GM18951 (cell line): Measurements from ENCODE around the gene GLIPR2.
"Not testable (repeated sequence)": the region's sequence is repeated elsewhere in the genome, so short reads cannot be mapped to it uniquely, and the experiment has no call there.

Source experiments
- POLR2A ChIP-seq: IDR thresholded peaks from 4 replicates; pipeline ENCODE4 v1.6.1; 2011; ENCODE audit warnings: mild to moderate bottlenecking; ENCODE audit not compliant: insufficient read length, insufficient read depth; ENCODE audit errors: extremely low read depth
- in situ Hi-C: fragments of 300-500 bp; cut with MboI; formaldehyde crosslinking; loops from one replicate; pipeline ENCODE4 v1.12.0; 2022; ENCODE audit warnings: low sequenced_read_pairs, mixed read lengths, inconsistent platforms; ENCODE audit not compliant: unreplicated experiment

GLIPR2 gene

DNA sequence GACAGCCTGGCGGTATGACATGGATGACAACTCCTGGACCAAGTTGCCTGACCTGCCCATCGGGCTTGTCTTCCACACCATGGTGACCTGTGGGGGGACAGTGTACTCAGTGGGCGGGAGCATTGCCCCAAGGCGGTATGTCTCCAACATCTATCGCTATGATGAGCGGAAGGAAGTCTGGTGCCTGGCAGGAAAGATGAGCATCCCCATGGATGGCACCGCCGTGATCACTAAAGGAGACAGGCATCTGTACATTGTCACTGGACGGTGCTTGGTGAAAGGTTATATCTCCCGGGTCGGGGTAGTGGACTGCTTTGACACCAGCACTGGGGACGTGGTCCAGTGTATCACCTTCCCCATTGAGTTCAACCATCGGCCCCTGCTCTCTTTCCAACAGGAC, 34.0 kb downstream of the GLIPR2 start:
- in situ Hi-C loops, result no loop called here
- no peak for TF ChIP-seq POLR2A

DNA sequence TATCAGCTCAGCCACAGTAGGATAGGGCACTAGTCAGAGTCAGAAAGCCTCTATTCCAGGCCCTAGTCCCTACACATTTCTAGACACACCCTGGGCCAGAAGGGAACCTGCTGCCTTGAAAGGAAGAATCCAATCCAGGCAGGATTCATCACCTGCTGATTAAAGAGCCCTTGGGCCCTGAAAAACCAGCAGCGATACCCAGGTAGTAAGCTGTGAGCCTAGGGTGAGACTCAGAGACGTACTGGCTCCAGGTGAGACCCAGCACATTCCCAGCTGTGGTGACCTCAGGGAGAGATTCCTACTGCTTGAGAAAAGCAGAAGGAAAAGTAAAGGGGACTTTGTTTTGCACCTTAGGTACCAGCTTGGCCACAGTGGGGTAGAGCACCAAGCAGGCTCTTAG, 37.3 kb downstream of the GLIPR2 start:
- no peak for TF ChIP-seq POLR2A
- in situ Hi-C loops, result no loop called here

DNA sequence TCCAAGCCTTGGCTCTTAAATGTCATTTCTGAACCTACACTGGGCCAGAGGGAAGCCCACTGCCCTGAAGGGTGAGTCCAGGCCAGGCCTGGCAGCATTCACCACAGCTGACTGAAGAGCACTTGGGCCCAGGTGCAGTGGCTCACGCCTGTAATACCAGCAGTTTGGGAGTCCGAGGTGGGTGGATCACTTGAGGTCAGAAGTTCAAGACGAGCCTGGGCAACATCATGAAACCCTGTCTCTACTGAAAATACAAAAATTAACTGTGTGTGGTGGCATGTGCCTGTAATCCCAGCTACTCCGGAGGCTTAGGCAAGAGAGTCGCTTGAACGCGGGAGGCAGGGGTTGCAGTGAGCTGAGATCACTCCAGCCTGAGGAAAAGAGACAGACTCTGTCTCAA, 37.7 kb downstream of the GLIPR2 start:
- in situ Hi-C loops, result no loop called here
- no peak for TF ChIP-seq POLR2A

DNA sequence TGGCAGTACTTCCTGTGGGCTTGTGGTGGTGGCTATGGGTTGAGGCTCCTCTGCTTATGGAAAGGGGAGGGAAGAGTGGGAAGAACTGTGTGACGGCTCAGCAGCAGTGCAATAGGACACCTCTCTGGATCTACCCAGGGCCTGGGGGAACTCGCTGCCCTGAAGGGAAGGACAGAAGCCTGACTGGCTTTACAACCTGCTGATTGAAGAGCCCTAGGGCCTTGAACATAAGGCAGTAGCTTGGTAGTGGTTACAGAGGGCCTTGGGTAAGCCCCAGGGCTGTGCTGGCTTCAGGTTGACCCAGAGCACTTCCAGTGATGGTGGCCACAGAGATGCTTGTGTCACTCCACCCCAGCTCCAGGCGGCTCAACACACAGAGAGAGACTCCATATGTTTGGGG, 38.2 kb downstream of the GLIPR2 start:
- in situ Hi-C loops, result no loop called here
- TF ChIP-seq POLR2A, result no peak

DNA sequence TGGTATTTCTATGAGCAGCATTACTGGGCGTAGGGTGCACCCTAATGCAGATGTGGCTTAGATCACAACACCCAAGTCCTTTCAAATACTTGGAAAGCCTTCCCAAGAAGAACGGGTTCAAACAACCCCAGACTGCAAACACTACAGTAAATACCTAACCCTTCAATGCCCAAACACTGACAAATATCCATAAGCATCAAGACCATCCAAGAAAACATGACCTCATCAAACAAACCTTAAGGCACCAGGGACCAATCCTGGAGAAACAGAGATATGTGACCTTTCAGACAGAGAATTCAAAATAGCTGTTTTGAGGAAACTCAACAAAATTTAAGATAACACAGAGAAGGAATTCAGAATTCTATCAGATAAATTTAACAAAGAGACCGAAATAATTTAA, 38.7 kb downstream of the GLIPR2 start:
- in situ Hi-C loops, result not testable (repeated sequence)

DNA sequence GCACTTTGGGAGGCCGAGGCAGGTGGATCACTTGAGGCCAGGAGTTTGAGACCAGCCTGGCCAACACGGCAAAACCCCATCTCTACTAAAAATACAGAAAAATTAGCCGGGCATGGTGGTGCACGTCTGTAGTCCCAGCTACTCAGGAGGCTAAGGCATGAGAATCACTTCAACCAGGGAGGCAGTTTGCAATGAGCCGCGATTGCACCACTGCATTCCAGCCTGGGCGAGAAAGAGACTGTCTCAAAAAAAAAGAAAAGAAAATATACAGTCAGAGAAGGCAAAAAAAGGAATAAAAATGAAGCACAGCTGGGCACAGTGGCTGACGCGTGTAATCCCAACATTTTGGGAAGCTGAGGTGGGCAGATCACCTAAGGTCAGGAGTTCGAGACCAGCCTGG, 40.0 kb downstream of the GLIPR2 start:
- in situ Hi-C loops, result not testable (repeated sequence)

DNA sequence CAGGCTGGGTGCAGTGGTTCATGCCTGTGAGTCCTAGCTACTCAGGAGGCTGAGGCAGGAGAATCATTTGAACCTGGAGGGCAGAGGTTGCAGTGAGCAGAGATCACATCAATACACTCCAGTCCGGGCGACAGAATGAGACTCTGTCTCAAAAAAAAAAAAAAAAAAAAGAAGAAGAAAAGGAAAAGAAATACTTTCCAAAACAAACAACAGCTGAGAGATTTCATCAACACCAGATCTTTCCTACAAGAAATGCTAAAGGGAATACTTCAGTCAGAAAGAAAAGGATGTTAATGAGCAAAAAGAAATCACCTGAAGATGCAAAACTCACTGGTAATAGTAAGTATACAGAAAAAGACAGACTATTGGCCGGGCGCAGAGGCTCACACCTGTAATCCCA, 41.0 kb downstream of the GLIPR2 start:
- TF ChIP-seq POLR2A, result no peak
- in situ Hi-C loops, result no loop called here

DNA sequence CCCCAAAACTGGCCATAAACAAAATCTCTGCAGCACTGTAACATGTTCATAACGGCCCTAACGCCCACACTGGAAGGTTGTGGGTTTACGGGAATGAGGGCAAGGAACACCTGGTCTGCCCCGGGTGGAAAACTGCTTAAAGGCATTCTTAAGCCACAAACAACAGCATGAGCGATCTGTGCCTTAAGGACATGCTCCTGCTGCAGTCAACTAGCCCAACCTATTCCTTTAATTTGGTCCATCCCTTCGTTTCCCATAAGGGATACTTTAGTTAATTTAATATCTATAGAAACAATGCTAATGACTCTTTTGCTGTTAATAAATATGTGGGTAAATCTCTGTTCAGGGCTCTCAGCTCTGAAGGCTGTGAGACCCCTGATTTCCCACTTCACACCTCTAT, 43.7 kb downstream of the GLIPR2 start:
- in situ Hi-C loops, result not testable (repeated sequence)

DNA sequence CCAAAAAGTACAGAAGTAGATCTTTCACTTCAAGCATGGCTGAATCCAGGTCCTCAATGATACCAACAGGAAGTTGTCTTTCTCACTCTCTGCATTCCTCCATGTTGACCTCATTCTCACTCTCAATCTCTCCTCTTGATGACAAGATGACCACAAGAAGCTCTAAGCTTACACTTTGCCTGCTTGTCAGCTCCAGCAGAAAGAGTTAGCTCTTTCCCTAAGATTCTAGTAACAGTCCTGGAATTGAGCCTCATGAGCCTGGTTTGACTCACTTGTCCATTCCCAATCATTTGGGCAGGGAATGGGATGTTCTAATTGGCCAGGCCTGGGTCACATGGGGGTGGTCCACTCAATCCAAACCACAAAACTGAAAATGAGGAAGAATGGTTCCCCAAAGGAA, 50.9 kb downstream of the GLIPR2 start:
- in situ Hi-C loops, result no loop called here
- TF ChIP-seq POLR2A, result no peak

DNA sequence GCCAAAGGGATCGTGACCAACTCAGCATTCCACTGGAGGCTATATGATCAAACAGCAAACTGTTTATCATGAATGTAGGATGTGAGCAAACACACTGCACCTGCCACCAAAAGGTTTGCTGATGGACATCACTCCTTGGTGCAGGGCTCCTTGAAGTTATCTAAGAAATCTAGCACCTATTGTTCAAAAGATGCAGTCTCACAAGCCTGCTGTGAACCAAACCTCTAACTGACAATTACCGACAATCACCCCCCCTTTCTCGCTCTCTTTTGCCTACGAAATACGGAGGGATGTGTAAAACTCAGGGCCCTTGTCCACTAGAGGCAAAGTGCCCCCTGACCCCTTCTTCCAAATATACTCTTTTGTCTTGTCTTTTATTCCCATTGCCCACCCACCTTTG, 51.7 kb downstream of the GLIPR2 start:
- in situ Hi-C loops, result no loop called here
- TF ChIP-seq POLR2A, result no peak

DNA sequence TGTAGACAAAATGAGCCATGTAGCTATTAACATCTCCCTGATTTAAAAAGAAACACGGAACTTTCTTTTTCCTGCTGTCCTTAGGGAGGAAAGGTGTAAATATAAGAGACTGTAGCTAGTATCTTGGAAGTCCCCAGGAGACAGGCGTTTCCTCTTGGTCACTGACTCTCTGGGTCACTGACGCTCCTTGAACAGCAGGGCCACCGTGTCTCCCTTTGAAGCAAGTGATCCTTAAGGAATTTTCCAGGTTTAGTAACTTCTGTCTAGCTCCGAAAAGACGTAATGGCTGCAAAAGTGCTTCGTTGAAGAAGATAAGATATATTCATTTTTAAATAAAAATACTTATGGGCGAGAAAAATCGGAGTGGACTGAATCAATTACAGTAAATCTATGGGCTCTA, 53.4 kb downstream of the GLIPR2 start:
- no peak for TF ChIP-seq POLR2A

DNA sequence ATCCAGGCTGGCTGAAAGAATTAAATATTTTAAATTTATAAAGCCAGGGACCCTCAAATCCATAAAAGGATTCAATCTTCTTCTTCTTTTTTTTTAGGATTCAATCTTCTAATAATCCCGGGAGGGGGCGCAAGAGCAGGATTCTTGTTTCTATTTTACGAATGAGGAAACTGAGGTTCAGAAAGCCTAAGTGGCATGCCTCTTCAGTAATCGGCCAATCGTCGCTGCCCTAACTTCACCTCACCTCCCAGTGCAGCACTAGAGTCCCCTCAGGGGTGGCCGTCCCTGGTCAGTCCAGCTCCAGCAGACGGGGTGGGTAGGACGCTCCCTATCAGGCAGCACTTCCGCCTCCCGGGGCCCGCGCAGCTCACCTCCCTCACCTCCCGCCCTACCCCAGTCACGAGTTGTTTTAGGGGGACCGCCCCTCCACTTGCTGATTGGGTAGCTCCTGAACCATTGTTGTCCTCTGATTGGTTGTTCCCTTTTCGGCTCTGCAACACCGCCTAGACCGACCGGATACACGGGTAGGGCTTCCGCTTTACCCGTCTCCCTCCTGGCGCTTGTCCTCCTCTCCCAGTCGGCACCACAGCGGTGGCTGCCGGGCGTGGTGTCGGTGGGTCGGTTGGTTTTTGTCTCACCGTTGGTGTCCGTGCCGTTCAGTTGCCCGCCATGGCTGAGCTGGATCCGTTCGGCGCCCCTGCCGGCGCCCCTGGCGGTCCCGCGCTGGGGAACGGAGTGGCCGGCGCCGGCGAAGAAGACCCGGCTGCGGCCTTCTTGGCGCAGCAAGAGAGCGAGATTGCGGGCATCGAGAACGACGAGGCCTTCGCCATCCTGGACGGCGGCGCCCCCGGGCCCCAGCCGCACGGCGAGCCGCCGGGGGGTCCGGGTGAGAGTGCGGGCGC, 54.1 kb downstream of the GLIPR2 start, which contains the start of gene CLTA:
TSS of gene CLTA (plus strand) at position 534 of the 902 bp plus-strand sequence. CDS start at position 670, 136 bp downstream.
- in situ Hi-C loops, result no loop called here
- peak; percentile 98 for TF ChIP-seq POLR2A

More for the DNA sequence above, 53.4 kb downstream of the GLIPR2 start:
- in situ Hi-C loops, result no loop called here

DNA sequence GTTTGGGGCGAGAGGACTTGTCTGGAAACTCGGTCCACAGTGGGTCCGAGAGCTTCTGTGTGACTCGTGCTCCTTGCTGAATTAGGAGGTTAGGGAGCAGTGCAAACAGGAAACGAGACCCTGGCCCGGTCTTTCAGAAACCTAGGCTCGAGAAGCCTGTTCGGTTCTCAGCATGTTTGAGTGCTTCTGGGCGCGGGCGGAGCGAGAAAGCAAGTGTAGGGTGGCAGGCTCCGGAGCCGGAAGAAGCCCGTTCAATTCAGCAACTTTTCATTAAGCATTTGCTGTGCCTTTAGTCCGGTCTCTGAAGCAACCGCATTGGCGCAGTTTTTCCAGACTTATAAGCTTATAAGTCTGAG, 54.7 kb downstream of the GLIPR2 start:
- TF ChIP-seq POLR2A, result no peak
- in situ Hi-C loops, result no loop called here

DNA sequence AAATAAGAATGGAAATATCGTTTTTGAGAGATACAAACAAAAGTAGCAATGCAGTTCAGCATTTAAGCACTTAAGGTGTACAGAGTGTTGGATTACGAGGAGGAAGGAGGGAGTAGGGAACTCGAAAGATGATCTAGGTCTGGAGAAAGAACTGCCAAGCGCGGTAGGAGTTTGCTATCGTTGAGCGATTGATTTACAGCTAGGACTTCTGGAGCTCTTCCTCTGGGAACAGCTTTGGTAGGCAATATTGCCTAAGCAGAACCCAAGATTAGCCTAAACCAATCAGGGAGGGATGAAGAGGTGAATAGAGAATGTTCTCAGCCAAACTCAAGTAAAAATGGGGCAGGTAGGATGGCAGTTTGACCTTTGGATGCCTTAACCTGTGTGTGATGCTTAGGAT, 55.2 kb downstream of the GLIPR2 start:
- TF ChIP-seq POLR2A, result no peak
- in situ Hi-C loops, result no loop called here

DNA sequence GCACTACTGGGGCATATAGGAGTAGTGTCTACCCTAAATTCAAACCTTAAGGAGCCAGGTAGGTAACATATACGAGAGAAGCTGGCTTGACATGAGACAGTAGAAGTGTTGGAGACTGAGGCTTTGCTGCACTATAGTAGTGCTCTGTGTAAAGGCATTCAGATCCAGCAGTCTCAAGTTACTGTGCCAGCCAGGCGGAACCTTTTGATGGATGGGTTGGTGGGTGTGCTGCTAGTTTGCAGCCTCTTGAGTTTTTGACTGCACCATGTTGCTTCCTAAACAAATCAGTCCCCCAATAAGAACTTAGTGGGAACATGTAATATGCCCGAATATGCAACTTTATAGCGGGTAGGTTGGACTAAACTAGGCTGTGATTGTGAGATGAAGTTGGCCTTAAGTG, 55.7 kb downstream of the GLIPR2 start:
- no peak for TF ChIP-seq POLR2A
- in situ Hi-C loops, result no loop called here

DNA sequence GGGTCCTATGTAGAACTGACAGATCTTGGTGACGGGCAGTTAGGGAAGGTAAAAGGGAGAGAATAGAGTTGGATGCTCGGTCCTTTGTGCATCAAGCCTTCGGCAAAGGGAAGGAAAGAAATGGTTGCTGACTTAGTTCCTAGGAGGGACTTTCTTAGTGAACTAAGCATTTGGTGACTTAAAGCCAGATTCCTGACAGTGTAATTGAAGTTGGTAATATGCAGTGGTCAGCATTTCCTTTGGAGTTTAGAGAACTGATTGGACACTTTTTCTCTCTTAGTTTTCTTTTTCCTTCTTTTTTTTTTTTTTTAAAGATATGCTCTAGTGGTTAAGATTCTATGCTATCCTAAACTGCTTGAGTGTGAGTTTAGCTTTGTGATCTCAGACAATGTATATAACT, 56.5 kb downstream of the GLIPR2 start:
- in situ Hi-C loops, result no loop called here
- TF ChIP-seq POLR2A, result no peak
